T follicular helper cell (primary cell): ENCODE data around the gene SCAF1.
A peak's percentile ranks its signal among the peaks of the same experiment; 100 is the strongest.

Experiments used
- DNase-seq: peaks from one replicate; pipeline ENCODE4 v3.0.0-alpha.2; 2020; ENCODE audit warnings: low read depth

The SCAF1 gene

GRCh38 chr19:49687150-49687549 is 45.1 kb downstream of the SCAF1 start:
- DNase-seq = no peak

GRCh38 chr19:49687566-49688316 is 45.7 kb downstream of the SCAF1 start:
- DNase-seq = no peak

- no peak for DNase-seq
These were observed 46.6 kb downstream of the SCAF1 start for GRCh38 chr19:49688531-49689132.

GRCh38 chr19:49689133-49690078 is 47.4 kb downstream of the SCAF1 start, which contains the start of gene ADM5:
Gene ADM5 (plus strand): TSS chr19:49689594. CDS start chr19:49689838, 244 bp downstream.
- DNase-seq = no peak

GRCh38 chr19:49690079-49690655 is 48.2 kb downstream of the SCAF1 start:
- DNase-seq = no peak

- peak; percentile 29 for DNase-seq
These were observed 48.7 kb downstream of the SCAF1 start, which contains the start of gene CPT1C for GRCh38 chr19:49690656-49691242. Gene CPT1C (plus strand): TSS chr19:49691116. CDS start chr19:49692253, 1,137 bp downstream.

GRCh38 chr19:49691243-49692146 is 49.5 kb downstream of the SCAF1 start:
- no peak for DNase-seq

- DNase-seq = no peak
These were observed 50.1 kb downstream of the SCAF1 start for GRCh38 chr19:49692147-49692506.

- no peak for DNase-seq
These were observed 54.1 kb downstream of the SCAF1 start for GRCh38 chr19:49696115-49696514.

GRCh38 chr19:49696865-49697264 is 54.9 kb downstream of the SCAF1 start:
- no peak for DNase-seq

GRCh38 chr19:49699364-49699763 is 57.4 kb downstream of the SCAF1 start:
- DNase-seq = no peak

- no peak for DNase-seq
These were observed 58.6 kb downstream of the SCAF1 start for GRCh38 chr19:49700563-49700962.

GRCh38 chr19:49701271-49701786 is 59.3 kb downstream of the SCAF1 start:
- DNase-seq = no peak

GRCh38 chr19:49704888-49705642 is 63.1 kb downstream of the SCAF1 start:
- no peak for DNase-seq

GRCh38 chr19:49705919-49706318 is 63.9 kb downstream of the SCAF1 start:
- DNase-seq = no peak
